Osteocyte (in vitro differentiated cells): ENCODE data around the gene BPIFA3. TPM values are rescaled to one million over a fixed set of nuclear protein-coding genes. Genes with fewer than 3 reads are reported as not detected.

Experiments
- DNase-seq: peaks from one replicate; pipeline ENCODE4 v3.0.0; 2021; ENCODE audit warnings: mixed read lengths; ENCODE audit not compliant: unreplicated experiment; ENCODE audit errors: extremely low spot score
- H3K27ac Mint-ChIP-seq: one replicate; pipeline ENCODE4 v1.8.0; 2021; ENCODE audit warnings: mild to moderate bottlenecking, mixed read lengths; ENCODE audit not compliant: unreplicated experiment
- H3K27me3 Mint-ChIP-seq: one replicate; pipeline ENCODE4 v1.8.0; 2021; ENCODE audit warnings: mixed read lengths; ENCODE audit not compliant: unreplicated experiment
- H3K36me3 Mint-ChIP-seq: one replicate; pipeline ENCODE4 v1.8.0; 2021; ENCODE audit warnings: mixed read lengths; ENCODE audit not compliant: unreplicated experiment
- H3K4me1 Mint-ChIP-seq: one replicate; pipeline ENCODE4 v1.8.0; 2021; ENCODE audit warnings: mixed read lengths; ENCODE audit not compliant: unreplicated experiment
- H3K4me3 Mint-ChIP-seq: one replicate; pipeline ENCODE4 v1.8.0; 2021; ENCODE audit warnings: mild to moderate bottlenecking, moderate library complexity, mixed read lengths; ENCODE audit not compliant: unreplicated experiment
- H3K9me3 Mint-ChIP-seq: one replicate; pipeline ENCODE4 v1.8.0; 2021; ENCODE audit warnings: mixed read lengths; ENCODE audit not compliant: unreplicated experiment
- total RNA-seq: library from RNA; stranded (reverse); gene quantifications from 2 replicates; pipeline ENCODE4 v1.2.1, GENCODE V29; 2021
- TF ChIP-seq, protein P1 (sequence below): fragments of 200-600 bp; sonication (generic); IDR thresholded peaks from 2 replicates; pipeline ENCODE4 v1.5.0; 2021; ENCODE audit warnings: antibody characterized with exemption, mild to moderate bottlenecking, moderate library complexity

BPIFA3 gene
- total RNA-seq, 1 donor from 2014 or later: not detected

DNA sequence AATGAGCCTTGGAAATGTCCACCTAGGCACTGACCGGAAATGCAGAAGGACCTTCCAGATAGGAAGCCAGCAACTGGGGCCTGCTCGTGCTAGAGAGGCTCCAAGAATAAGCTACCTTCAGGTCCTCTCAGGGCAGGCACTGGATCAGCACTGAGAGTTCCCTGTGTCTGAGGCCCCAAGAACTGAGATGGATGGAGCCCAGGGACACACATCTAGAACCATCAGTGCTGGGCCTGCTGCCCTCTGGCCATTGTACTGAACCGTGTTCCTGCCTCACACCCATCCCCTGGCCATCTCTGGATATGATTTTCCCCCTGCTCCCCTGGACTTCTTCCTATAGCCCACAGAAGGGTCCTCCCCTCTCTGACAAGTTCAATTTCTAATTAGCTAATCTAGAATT is 28.9 kb downstream of the BPIFA3 start:
- H3K9me3 Mint-ChIP-seq: no peaks in the 10 kb centered on the region
- no peak for DNase-seq
- H3K36me3 Mint-ChIP-seq: no peaks in the 10 kb centered on the region
- TF ChIP-seq, protein P1, sequence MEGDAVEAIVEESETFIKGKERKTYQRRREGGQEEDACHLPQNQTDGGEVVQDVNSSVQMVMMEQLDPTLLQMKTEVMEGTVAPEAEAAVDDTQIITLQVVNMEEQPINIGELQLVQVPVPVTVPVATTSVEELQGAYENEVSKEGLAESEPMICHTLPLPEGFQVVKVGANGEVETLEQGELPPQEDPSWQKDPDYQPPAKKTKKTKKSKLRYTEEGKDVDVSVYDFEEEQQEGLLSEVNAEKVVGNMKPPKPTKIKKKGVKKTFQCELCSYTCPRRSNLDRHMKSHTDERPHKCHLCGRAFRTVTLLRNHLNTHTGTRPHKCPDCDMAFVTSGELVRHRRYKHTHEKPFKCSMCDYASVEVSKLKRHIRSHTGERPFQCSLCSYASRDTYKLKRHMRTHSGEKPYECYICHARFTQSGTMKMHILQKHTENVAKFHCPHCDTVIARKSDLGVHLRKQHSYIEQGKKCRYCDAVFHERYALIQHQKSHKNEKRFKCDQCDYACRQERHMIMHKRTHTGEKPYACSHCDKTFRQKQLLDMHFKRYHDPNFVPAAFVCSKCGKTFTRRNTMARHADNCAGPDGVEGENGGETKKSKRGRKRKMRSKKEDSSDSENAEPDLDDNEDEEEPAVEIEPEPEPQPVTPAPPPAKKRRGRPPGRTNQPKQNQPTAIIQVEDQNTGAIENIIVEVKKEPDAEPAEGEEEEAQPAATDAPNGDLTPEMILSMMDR: no peak
- H3K4me1 Mint-ChIP-seq: no peaks in the 10 kb centered on the region
- no peak overlapping the region for H3K4me3 Mint-ChIP-seq
- H3K27ac Mint-ChIP-seq: no peak overlapping the region
- H3K27me3 Mint-ChIP-seq: peaks cover 28% of the 10 kb centered on the region

DNA sequence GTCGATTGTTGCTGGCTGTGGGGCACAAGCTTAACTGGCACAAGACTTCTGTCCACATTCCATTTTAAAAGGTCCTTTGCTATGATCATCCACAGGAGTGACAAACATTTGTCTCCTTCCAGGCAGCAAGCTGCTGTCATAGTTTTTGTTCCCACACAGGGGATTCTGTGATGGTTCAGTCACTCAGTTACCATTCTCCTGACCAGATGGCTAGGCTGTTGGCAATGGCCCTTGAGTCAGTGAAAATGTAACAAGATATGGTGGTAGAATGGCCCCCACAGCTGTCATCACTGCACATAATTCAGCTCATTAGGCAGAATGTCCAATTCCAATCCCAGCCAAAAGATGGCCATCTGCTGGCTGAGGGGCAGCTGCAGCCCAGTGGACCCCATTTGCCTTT is 32.3 kb downstream of the BPIFA3 start:
- Mint-ChIP-seq H3K27ac (no peak overlapping the region), H3K36me3 (no peaks in the 10 kb centered on the region), H3K4me3 (no peak overlapping the region), H3K27me3 (peaks cover 21% of the 10 kb centered on the region), H3K9me3 (no peaks in the 10 kb centered on the region), H3K4me1 (no peaks in the 10 kb centered on the region)
- TF ChIP-seq, protein P1: no peak
- no peak for DNase-seq

DNA sequence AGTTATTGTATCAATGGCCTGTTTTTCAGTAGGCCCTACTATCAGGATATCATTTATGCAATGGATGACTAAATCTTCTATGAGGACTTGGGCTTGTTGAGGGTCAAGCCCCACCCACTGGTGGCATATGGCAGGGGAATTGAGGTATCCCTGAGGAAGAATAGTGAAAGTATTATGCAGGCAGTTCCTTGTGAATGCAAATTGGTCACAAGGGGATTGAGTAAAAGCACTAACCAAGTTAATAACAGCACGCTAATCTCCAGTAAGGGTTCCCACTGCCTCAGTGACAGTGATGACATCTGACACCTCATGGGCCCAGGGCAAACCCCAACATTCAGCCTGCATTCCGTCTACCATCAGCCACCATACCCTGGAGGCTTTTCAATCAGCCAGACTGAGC is 33.5 kb downstream of the BPIFA3 start:
- Mint-ChIP-seq H3K27me3 (peaks cover 23% of the 10 kb centered on the region), H3K36me3 (no peaks in the 10 kb centered on the region), H3K4me3 (no peak overlapping the region), H3K27ac (no peak overlapping the region), H3K4me1 (no peaks in the 10 kb centered on the region), H3K9me3 (no peaks in the 10 kb centered on the region)
- no peak for DNase-seq
- TF ChIP-seq, protein P1: no peak

DNA sequence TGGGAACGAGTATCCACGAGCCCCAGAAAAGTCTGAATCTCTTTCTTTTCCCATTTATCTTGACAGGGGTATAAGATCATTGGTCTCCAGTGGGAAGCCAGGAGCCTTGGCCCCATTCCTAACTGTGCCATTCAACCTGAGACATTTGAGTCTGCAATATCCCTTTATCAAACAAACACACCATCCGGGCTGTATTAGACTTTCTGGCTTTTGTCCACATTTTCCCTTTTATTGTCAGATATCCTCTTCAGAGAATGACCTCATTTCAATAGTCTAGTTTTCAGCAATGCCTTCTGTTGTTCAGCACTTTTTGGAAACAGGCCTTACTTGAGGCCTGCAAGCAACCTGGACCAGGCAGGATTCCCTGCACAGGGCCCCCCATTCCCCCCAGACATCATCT is 34.3 kb downstream of the BPIFA3 start:
- TF ChIP-seq, protein P1: no peak
- H3K9me3 Mint-ChIP-seq: no peaks in the 10 kb centered on the region
- no peaks in the 10 kb centered on the region for H3K36me3 Mint-ChIP-seq
- no peak for DNase-seq
- no peak overlapping the region for H3K27ac Mint-ChIP-seq
- no peaks in the 10 kb centered on the region for H3K4me1 Mint-ChIP-seq
- no peak overlapping the region for H3K4me3 Mint-ChIP-seq
- peaks cover 24% of the 10 kb centered on the region for H3K27me3 Mint-ChIP-seq

DNA sequence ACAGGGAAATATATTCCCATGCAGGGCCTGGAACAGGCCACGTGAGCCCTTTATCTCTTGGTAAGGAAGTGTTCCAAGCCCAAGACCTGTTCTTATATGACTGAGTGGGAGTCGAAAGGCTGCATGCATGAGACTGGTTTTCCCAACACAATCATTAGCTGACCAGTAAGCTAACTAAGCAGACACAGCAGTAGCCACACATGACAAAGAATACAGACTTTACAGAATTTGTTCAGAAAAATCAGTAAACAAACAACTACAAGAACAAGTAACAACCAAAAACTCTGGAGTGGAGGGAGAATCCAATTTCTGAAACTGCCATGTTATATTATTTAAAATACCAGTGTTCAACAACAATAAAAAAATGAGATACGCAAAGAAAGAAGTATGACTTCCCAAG is 35.3 kb downstream of the BPIFA3 start:
- Mint-ChIP-seq H3K27me3 (peaks cover 28% of the 10 kb centered on the region), H3K36me3 (no peaks in the 10 kb centered on the region), H3K4me1 (no peaks in the 10 kb centered on the region), H3K27ac (no peak overlapping the region), H3K9me3 (no peaks in the 10 kb centered on the region), H3K4me3 (no peak overlapping the region)
- TF ChIP-seq, protein P1: no peak
- no peak for DNase-seq
